Jurkat, Clone E6-1 (cell line): ENCODE data around the gene CBX2. TPM values are rescaled to one million over a fixed set of nuclear protein-coding genes. Genes with fewer than 3 reads are reported as not detected.
A peak's percentile ranks its signal among the peaks of the same experiment; 100 is the strongest.

Experiments used
- DNase-seq: peaks from one replicate; pipeline ENCODE4 v3.0.0-alpha.2; 2011; ENCODE audit warnings: low read depth, low spot score
- H3K4me3 ChIP-seq: 2 replicates; pipeline ENCODE4 v1.5.1; 2011; ENCODE audit warnings: mild to moderate bottlenecking, low read length, control low read depth, moderate library complexity
- polyA plus RNA-seq: library from polyadenylated mRNA; unstranded; fragments of >200 nt; gene quantifications from one replicate; pipeline ENCODE4 v1.2.1, GENCODE V29; 2012; ENCODE audit warnings: missing spikeins; ENCODE audit not compliant: insufficient read length, insufficient read depth

CBX2 gene
- polyA plus RNA-seq = 36.6 TPM

DNA sequence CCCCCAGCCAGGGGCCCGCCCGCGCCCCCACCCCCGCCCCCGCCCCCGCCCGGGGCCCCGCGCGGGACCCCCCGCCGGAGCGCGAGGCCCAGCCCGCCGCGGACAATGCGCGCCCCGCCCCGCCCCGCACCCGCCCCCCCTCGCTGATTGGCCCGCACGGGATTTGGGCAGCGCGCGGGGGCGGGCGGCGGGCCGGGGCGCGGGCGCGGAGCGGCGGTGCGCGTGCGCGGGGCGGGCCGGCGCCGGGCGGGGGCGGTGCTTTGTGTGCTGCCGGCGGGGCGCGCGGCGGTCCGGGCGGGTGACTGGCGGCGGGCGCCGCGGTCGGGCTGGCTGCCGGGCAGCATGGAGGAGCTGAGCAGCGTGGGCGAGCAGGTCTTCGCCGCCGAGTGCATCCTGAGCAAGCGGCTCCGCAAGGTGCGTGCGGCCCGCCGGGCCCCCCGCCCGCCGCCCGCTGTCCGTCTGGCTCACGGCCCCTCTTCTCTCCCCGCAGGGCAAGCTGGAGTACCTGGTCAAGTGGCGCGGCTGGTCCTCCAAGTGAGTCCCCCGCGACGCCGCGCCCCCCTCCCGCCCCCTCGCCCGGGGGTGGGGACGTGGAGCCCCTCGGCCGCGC lies at the start of gene CBX2:
TSS of gene CBX2 (plus strand) at position 255 of the 610 bp plus-strand sequence. CDS start at position 343, 88 bp downstream.
- DNase-seq = peak; percentile 21

DNA sequence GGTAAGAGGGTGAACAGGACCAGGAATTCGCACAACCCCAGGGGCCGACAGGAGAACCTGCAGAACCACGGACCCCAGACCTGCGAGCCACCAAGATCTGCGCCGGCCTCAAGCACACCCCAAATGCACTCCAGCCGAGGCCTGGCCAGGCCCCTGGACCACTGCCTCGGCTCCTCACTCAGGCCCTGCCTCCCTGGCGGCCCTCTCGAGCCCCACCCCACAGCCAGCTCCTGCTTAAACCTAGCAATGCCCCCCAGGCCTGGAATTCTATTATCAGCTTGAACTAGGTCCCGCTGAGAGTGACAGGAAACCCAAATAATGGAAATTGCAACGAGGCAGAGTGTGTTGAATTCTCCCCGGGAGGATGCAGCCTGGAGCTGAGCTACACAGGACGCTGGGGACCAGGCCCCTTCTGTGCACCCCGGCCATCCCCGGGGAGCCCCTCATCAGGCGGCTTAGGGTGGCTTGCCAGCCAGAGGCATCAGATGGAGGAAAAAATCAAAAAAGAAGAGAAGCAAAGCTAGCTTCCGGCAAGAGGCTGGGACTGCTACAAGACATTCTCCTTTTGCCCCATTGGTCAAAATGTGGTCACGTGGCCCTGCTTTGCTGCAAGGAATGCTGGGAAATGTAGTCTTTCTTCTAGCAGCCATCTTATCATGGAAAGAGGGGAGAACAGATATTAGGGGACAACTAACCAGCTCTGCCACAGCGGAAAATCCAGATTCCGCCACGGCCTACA lies 49.6 kb upstream of the CBX2 start:
- peak; percentile 96 for DNase-seq
- peak overlapping the region; percentile 15 for H3K4me3 ChIP-seq

More for the DNA sequence above, at the start of gene CBX2:
- H3K4me3 ChIP-seq = peak within 1 kb of the TSS; percentile 68

DNA sequence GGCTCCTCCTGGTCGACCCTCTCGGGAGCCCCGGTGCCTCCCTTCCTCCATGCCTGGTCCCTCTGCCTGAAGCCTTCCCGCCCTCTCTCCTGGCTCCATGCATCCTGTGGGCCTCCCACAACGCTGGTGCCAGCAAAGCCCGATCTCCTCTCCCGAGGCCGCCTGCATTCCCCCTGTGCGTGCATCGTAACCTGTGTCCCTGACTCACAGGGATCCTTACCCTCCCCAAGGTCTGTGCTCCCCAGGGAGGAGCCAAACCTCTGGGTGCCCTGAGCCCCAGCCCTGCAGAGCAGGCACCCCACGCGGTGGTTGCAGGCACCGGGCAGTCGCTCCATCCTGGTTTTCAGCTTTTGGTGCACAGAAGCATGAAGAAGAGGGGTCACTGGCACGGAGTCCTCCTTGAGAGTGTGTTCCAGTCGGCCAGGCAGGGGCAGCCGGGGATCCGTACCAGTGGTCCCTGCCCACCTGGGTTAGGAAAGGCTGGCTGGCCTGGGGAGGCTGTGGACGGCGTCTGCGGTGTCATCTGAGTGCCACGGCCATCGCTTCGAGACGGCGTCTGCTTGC lies 49.0 kb upstream of the CBX2 start:
- DNase-seq = no peak
- H3K4me3 ChIP-seq = peak overlapping the region; percentile 15; the same call in 1 of the 2 replicates

DNA sequence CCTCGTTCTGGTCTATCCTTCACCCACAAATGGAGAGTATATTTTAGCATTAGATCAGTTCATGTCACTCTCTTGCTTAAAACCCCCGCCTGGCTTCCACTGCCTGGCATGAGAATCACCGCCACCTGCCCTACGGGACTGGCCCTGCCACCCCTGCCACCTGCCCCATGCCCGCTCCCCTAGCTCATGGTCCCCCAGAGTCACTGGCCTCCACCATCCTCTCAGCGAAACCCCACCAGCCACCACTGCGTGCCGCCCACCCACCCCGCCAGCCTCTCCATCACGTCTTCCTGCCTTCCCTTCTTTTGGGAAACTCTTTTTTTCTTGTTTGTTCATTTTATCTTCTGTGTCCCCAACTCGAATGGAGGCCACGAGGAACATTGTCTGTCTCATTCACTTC lies 48.2 kb upstream of the CBX2 start:
- no peak for DNase-seq
- no peak overlapping the region for H3K4me3 ChIP-seq

DNA sequence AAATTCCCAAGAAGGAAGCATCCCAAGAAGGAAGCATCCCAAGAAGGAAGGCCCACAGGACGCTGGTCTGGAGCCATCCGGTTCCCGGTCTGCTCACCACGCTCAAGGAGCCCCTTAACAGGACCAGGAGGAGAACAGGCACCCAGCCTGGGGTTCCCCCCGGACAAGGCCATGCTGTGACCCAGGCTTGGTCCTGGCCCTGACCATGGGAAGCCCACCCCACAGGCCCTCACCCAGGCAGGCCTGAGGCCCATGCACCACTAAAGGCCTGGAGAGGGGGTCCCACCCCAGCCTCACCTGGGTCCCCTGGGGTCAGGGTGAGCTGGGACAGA lies 47.5 kb upstream of the CBX2 start:
- no peak for DNase-seq
- H3K4me3 ChIP-seq = no peak overlapping the region

DNA sequence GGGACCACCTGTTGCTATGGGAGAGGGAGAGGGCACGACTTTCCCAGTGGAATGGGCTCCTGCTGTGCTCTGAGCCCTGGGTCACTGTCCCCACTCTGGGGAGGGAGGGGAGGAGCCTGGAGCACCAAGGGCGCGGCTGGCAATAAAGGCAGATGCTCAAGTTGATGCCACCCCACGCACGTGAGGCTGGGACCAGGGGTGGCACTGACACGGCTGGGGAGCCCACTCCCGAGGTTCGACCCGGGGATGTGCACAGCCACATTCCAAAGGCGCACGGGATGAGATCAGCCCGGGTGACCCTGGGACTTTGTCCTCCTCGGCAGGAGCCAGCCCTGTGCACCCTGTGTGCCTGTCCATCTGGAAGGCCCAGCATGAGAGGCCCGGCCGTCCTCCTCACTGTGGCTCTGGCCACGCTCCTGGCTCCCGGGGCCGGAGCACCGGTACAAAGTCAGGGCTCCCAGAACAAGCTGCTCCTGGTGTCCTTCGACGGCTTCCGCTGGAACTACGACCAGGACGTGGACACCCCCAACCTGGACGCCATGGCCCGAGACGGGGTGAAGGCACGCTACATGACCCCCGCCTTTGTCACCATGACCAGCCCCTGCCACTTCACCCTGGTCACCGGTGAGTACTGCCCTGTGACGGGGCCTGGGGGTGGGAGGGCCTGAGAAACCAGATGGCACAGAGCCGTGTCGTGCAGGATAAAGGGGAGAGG lies 47.0 kb upstream of the CBX2 start, which contains the start of gene ENPP7:
TSS of gene ENPP7 (plus strand) at position 175 of the 715 bp plus-strand sequence. CDS start at position 372, 197 bp downstream.
- H3K4me3 ChIP-seq = no peak within 1 kb of the TSS
- no peak for DNase-seq

DNA sequence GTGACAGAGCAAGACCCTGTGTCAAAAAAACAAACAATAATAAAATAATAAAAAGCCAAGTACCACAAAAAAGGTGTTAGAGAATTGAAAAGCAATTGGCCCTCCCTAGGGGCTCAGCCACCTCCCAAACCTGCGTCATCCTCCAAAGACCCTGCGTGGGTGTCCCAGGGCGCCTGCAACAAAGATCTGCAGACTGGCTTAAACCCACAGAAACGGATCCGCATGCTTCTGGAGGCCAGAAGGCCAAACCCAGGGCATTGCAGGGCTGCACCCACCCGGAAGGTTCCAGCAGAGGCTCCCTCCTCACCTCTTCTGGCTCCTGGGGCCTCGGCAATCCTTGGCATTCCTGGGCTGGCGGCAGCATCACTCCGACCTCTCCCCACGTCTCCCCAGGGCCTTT lies 45.7 kb upstream of the CBX2 start:
- DNase-seq = no peak
- H3K4me3 ChIP-seq = no peak overlapping the region

DNA sequence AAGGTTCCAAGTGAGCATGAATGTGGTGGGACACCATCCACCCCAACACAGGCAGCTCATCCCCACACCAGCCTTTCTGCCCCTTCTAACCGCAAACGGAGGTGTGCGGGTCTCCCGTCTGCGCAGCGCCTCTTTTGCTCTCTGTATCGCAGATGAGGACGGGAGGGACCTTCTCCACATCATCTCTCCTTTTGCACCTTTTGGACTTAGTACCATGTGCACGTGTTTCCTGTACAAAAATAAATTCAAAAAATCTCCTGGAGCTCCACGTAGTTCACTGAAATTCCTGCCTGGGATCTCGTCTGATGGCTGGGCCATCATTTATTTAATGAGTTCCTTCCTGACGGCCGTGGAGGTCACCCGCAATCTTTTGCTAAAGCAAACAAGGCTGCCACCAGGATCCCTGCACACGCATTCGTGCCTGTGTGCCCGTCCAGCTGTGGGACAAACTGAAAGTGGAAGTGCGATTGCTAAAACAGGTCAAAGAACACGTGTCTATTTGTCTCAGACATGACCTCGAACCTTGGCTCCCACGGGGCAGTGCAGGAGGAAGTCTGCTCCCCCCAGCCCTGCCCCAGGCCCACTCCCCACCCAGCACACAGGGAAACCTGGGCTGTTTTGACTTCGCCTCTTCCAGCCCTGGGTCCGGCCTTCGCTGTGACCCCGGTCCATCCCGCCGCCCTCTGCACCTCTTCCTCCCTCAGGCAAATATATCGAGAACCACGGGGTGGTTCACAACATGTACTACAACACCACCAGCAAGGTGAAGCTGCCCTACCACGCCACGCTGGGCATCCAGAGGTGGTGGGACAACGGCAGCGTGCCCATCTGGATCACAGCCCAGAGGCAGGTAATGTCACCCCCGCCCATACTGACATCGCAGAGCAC lies 44.9 kb upstream of the CBX2 start:
- no peak for DNase-seq
- no peak overlapping the region for H3K4me3 ChIP-seq

DNA sequence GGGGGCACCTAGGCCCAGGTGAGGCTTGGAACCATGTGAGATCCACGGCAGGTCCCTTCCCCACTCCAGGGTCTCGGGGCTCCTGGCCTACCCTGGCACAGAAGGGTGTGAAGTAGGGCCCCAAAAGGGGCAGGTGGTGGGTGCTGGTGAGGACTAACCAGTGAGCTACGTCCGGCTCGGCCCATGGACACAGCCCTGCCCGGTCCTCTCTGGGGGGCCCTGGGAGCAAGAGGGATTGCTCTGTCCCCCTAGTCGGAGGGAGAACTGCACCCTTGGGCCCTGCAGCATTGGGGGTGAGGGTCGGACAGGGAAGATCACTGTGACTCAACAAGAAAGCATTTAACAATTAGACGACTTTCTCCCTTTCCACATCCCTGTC lies 44.3 kb upstream of the CBX2 start:
- DNase-seq = no peak
- no peak overlapping the region for H3K4me3 ChIP-seq

DNA sequence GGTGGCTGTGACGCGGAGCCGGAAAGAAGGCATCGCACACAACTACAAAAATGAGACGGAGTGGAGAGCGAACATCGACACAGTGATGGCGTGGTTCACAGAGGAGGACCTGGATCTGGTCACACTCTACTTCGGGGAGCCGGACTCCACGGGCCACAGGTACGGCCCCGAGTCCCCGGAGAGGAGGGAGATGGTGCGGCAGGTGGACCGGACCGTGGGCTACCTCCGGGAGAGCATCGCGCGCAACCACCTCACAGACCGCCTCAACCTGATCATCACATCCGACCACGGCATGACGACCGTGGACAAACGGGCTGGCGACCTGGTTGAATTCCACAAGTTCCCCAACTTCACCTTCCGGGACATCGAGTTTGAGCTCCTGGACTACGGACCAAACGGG lies 42.9 kb upstream of the CBX2 start:
- no peak for DNase-seq
- no peak overlapping the region for H3K4me3 ChIP-seq

DNA sequence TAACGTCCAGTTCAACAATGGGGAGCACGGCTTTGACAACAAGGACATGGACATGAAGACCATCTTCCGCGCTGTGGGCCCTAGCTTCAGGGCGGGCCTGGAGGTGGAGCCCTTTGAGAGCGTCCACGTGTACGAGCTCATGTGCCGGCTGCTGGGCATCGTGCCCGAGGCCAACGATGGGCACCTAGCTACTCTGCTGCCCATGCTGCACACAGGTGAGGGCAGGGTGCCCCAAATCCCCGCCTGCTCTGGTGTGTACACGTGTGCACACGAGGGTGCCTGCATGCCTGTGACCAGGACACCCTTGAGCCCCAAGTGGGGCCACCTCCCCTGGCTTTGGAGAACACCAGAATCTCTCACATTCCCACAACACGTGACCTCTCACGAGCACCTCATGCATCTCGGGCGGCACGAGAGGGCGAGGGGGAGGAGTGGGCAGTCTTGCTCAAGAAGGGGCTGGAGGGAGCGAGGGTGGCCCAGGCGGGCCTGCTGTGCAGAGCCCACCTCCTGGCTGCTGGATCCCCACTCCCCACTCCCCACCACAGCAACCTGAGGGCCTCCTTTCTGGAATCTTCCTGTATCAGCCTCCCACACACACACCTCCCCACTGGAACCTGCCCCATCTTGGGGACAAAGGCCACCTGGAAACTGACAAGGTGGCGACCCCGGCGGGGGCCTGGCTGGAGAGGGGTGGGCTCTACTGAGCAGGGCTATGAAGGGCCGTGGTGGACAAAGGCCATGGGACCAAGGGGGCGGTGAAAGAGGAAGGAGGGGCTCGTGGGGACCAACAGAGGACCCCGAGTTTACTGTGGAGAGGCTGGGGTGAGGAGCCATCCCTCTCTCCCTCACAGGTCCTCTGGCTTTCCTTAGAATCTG lies 40.7 kb upstream of the CBX2 start:
- no peak overlapping the region for H3K4me3 ChIP-seq
- DNase-seq = no peak

DNA sequence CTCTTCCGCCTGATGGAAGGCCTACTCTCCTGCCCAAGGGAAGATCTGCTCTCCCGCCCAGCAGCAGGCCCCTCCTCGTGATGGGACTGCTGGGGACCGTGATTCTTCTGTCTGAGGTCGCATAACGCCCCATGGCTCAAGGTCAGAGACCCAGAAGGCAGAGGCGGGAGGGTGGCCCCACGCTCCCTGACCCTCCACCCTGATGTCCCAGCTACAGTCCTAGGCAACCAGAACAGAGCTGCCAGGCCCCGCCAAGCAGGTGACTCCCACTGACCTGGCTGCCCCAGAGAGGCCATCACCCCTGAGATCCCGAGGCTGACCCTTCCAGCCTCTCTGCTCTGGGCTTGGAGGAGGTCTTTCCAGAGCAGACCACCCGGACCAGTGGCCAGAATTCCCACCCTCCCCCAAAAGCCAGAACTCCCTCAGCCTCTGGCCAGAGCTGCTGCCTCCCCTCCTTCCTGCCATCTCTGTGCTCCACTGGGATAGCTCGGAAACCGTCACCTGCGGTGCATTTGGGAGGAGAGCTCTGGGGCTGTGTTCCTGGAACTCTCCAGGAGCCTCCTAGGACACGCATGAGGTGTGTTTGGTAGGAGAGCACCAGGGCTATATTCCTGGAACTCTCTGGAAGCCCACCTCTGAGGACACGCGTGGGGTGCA lies 39.9 kb upstream of the CBX2 start:
- no peak for DNase-seq
- H3K4me3 ChIP-seq = no peak overlapping the region

DNA sequence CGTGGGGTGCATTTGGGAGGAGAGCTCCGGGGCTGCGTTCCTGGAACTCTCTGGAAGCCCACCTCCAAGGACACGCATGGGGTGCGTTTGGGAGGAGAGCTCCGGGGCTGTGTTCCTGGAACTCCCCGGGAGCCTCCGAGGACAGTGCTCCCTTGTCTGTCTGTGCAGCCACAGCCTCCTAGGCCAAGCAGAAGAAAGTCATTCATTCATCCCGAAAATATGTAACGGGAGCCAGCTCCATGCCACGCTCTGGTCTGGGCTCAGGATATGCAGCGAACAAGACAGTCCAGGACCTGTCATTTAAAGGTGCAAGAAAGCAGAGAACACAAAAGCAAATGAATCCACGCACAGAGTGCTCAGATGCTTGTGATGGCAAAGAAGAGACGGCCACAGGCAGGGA lies 39.3 kb upstream of the CBX2 start:
- H3K4me3 ChIP-seq = no peak overlapping the region
- DNase-seq = no peak

DNA sequence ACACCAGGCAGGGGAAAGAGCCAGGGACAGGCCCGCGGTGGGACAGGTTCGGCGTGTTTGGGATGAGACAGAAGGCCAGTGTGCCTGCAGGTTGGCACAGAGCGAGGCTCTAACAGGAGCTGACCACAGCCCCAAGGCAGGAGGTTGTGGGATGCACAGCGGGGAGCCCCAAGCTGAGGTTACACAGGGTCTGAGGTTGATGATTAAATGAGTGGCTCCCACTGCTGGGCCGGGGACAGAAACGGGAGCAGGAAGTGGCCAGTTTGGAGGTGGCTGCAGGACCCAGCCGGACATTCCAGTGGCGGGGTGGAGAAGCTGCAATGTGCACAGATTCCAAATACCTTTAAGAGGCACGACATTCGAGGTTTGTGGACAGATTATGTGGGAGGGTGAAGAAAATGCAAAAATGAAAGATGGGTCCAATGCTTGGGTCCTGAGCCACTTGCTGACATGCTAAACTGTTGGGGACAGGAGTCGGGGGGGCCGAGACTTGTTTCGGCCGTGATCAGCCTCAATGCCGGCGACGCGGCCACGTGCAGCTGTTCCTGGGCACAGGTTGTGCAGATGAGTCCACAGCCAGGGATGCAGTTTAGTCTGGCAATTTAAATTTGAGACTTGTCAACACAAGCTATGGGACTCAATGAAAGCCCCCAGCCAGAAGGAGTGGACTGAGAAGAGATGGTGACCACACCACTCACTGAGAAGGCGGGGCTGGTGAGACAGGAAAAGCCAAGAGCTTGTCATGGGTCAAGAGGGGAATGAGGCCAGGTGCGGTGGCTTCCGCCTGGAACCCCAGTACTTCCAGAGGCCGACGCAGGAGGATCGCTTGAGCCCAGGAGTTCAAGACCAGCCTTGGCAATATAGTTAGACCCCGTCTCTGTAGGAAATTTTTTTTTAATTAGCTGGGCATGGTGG lies 38.5 kb upstream of the CBX2 start:
- H3K4me3 ChIP-seq = no peak overlapping the region
- no peak for DNase-seq

DNA sequence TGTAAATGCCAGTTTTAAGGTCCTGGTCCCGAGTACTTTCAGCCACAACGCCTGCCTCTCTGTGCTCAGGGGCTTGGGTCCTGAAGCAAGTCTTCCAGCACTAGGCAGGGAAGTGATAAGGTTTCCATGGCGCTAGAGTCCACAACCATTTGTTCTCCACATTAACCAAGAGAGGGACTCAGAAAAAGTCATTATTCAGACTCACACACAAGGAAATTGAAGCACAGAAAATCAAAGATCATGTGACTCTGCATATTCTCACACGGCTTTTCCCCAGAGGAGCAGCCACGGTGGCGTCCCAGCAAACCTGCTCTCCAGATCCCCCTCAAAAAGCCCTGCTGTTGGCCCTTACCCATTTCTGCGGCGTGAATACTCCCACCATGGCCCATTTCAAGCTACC lies 37.5 kb upstream of the CBX2 start:
- H3K4me3 ChIP-seq = no peak overlapping the region
- DNase-seq = no peak

DNA sequence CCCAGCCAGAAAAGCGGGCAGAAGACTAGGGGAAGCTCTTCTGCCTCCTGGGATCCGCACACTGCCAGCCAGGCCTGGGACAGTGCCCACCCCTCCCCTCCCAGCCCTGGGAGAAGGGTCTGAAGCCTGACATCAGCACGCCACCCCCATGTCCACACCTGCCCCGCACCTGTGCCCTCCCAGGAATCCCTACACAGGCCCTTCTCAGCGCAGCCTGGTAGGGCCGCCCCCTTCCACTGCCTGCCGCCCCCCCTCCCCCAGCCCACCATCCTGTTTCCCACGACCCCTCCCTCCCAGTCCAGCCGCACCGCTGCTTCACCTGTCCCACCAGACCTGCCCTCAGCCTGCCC lies 36.6 kb upstream of the CBX2 start:
- no peak overlapping the region for H3K4me3 ChIP-seq
- no peak for DNase-seq
